CD14-positive monocyte (primary cell): ENCODE data around the gene OPALIN. TPM values are rescaled to one million over a fixed set of nuclear protein-coding genes. Genes with fewer than 3 reads are reported as not detected.

Experiments used
- DNase-seq, 3 donors: peaks; one replicate each; pipeline ENCODE4 v3.0.0-alpha.2; 2011 to 2022
- H2AFZ ChIP-seq: 2 replicates; pipeline ENCODE4 v1.6.0; 2012; ENCODE audit warnings: mild to moderate bottlenecking, low read depth, low read length, inconsistent platforms; ENCODE audit not compliant: insufficient read depth, poor library complexity, severe bottlenecking
- H3K27ac ChIP-seq, 2 donors: 1 replicate in 1 of 2; 2 replicates in 1 of 2; pipeline ENCODE4 v1.5.1; 2012 to 2013; ENCODE audit warnings: low read length in 2 of 2, control low read depth in 1 of 2, inconsistent platforms in 1 of 2, low read depth in 1 of 2, mild to moderate bottlenecking in 1 of 2
- H3K27me3 ChIP-seq, 2 donors: one replicate each; pipeline versions ENCODE4 v1.6.0 to v1.6.1; 2011 to 2013; ENCODE audit warnings: low read length in 2 of 2; ENCODE audit not compliant: control insufficient read depth in 2 of 2, insufficient read depth in 2 of 2
- H3K36me3 ChIP-seq, 2 donors: replicated peaks in 1 of 2; 1 replicate in 1 of 2; 2 replicates in 1 of 2; pipeline versions ENCODE4 v1.5.1 to v1.6.1; 2012 to 2013; ENCODE audit warnings: low read length in 2 of 2, control low read depth in 1 of 2, inconsistent platforms in 1 of 2, mild to moderate bottlenecking in 1 of 2; ENCODE audit not compliant: insufficient read depth in 2 of 2, control insufficient read depth in 1 of 2
- H3K4me1 ChIP-seq, 2 donors: 1 replicate in 1 of 2; 2 replicates in 1 of 2; pipeline versions ENCODE4 v1.5.1 to v1.6.1; 2012 to 2013; ENCODE audit warnings: low read length in 2 of 2, control low read depth in 1 of 2, inconsistent platforms in 1 of 2, mild to moderate bottlenecking in 1 of 2, moderate library complexity in 1 of 2; ENCODE audit not compliant: insufficient read depth in 2 of 2, control insufficient read depth in 1 of 2
- H3K4me2 ChIP-seq: replicated peaks from 2 replicates; pipeline ENCODE3; 2012; ENCODE audit warnings: low read length, moderate library complexity, mild to moderate bottlenecking; ENCODE audit not compliant: poor library complexity, severe bottlenecking; ENCODE audit errors: extremely low read depth
- H3K4me3 ChIP-seq, 3 experiments: fragments of 200-600 bp in 1 of 3; sonication (generic) in 1 of 3; replicated peaks in 1 of 3; 1 replicate in 2 of 3; 2 replicates in 1 of 3; pipeline ENCODE4 v1.5.1; 2011 to 2013; ENCODE audit warnings: low read length in 3 of 3, mild to moderate bottlenecking in 3 of 3, control low read depth in 2 of 3, low read depth in 2 of 3, inconsistent platforms in 1 of 3, moderate library complexity in 1 of 3
- H3K79me2 ChIP-seq: 2 replicates; pipeline ENCODE4 v1.6.0; 2012; ENCODE audit warnings: mild to moderate bottlenecking, control low read depth, inconsistent platforms, low read length, moderate library complexity; ENCODE audit not compliant: insufficient read depth
- H3K9ac ChIP-seq: 2 replicates; pipeline ENCODE4 v1.6.0; 2017; ENCODE audit warnings: low read length, mild to moderate bottlenecking; ENCODE audit not compliant: insufficient read depth, poor library complexity, severe bottlenecking
- H3K9me3 ChIP-seq, 2 donors: replicated peaks in 1 of 2; 1 replicate in 1 of 2; 2 replicates in 1 of 2; pipeline versions ENCODE4 v1.5.1 to v1.6.1; 2012 to 2013; ENCODE audit warnings: low read length in 2 of 2, control low read depth in 1 of 2; ENCODE audit not compliant: control insufficient read depth in 1 of 2, insufficient read depth in 1 of 2
- H4K20me1 ChIP-seq: 2 replicates; pipeline ENCODE4 v1.6.0; 2012; ENCODE audit warnings: mild to moderate bottlenecking, low read length, control low read depth, moderate library complexity; ENCODE audit not compliant: insufficient read depth
- H3K27ac Mint-ChIP-seq, 7 donors: one replicate each; pipeline ENCODE4 v1.8.0; 2020; ENCODE audit warnings: mild to moderate bottlenecking in 7 of 7, mixed read lengths in 7 of 7, moderate library complexity in 6 of 7, inconsistent platforms in 2 of 7
- H3K27me3 Mint-ChIP-seq, 3 donors: one replicate each; pipeline ENCODE4 v1.8.0; 2021 to 2022; ENCODE audit warnings: low read depth in 3 of 3, mild to moderate bottlenecking in 3 of 3, mixed read lengths in 3 of 3, moderate library complexity in 3 of 3, inconsistent platforms in 1 of 3
- H3K36me3 Mint-ChIP-seq, 2 donors: one replicate each; pipeline ENCODE4 v1.8.0; 2020; ENCODE audit warnings: mixed read lengths in 2 of 2, inconsistent platforms in 1 of 2, mild to moderate bottlenecking in 1 of 2
- H3K4me1 Mint-ChIP-seq: one replicate; pipeline ENCODE4 v1.8.0; 2020; ENCODE audit warnings: mild to moderate bottlenecking, mixed read lengths
- H3K4me3 Mint-ChIP-seq, 2 donors: one replicate each; pipeline ENCODE4 v1.8.0; 2020; ENCODE audit warnings: mild to moderate bottlenecking in 2 of 2, mixed read lengths in 2 of 2, moderate library complexity in 1 of 2
- H3K9me3 Mint-ChIP-seq, 7 donors: one replicate each; pipeline ENCODE4 v1.8.0; 2020 to 2022; ENCODE audit warnings: mixed read lengths in 7 of 7, mild to moderate bottlenecking in 6 of 7, moderate library complexity in 6 of 7, inconsistent platforms in 2 of 7
- WGBS: methylation state at CpG from one replicate; pipeline ENCODE4 v1.1.5; 2013; ENCODE audit warnings: missing lambda C conversion rate; ENCODE audit not compliant: insufficient coverage; 5-methylcytosine and 5-hydroxymethylcytosine counted together
- intact Hi-C, 2 donors: fragments of 100-400 bp; cut with micrococcal nuclease; formaldehyde crosslinking; loops; one replicate each; pipeline versions ENCODE4 v1.15.0 to v1.15.1; 2023
- polyA plus RNA-seq, 3 donors: library from polyadenylated mRNA; depleted of rRNA in 1 of 3; unstranded in 2 of 3; stranded (reverse) in 1 of 3; fragments of 300-500 nt in 2 of 3; fragments of >200 nt in 1 of 3; fragmentation: Illumina TruSeq in 2 of 3; gene quantifications; 1 replicate in 2 of 3; 2 replicates in 1 of 3; pipeline ENCODE4 v1.2.3, GENCODE V29; 2012 to 2021
- TF ChIP-seq, protein P1 (sequence below): fragments of 200-600 bp; IDR thresholded peaks from one replicate; pipeline ENCODE4 v1.8.0; 2022; ENCODE audit warnings: antibody characterized with exemption, mild to moderate bottlenecking

Gene OPALIN
- polyA plus RNA-seq, 3 donors = not detected

DNA sequence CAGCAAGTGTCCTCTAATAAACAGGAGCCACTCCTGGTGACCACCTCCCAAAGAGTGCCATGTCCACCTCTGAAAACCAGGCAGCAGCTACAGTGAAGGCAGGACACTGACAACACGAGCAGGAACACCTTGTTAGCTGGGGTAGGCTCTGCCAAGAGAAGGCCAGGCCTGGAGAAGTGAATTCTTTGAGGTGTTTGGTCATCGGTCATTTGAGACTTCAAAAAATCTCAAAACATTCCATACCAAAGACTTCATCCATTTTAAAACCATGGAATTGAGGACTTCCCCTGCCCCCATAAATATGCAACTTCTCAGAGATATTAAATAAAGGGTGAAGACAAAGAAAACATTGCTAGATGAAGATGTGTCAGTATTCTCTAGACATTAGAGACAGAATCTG lies 28.4 kb upstream of the OPALIN start:
- Histone ChIP-seq H3K79me2 (no peaks in the 10 kb centered on the region), H3K27me3 (peaks cover 0 to 6% of the 10 kb centered on the region in 2 donors), H3K4me3 (no peak overlapping the region), H3K4me1 (peaks cover under 1 to 2% of the 10 kb centered on the region in 2 donors), H3K4me2 (no peak overlapping the region), H3K27ac (no peak overlapping the region), H3K9me3 (no peaks in the 10 kb centered on the region), H3K36me3 (no peaks in the 10 kb centered on the region), H2AFZ (no peak overlapping the region), H3K9ac (no peak overlapping the region), H4K20me1 (no peaks in the 10 kb centered on the region)
- Mint-ChIP-seq H3K36me3 (no peaks in the 10 kb centered on the region), H3K4me3 (no peak overlapping the region), H3K9me3 (peaks cover 0 to 5% (median 0%) of the 10 kb centered on the region in 7 donors), H3K27ac (no peak overlapping the region), H3K4me1 (peaks cover 3% of the 10 kb centered on the region), H3K27me3 (peaks cover 6 to 26% (median 19%) of the 10 kb centered on the region in 3 donors)
- intact Hi-C loops = no loop called here
- WGBS = 60% methylated on average over 1 of the region's 2 CpGs
- DNase-seq = no peak
- TF ChIP-seq, protein P1, sequence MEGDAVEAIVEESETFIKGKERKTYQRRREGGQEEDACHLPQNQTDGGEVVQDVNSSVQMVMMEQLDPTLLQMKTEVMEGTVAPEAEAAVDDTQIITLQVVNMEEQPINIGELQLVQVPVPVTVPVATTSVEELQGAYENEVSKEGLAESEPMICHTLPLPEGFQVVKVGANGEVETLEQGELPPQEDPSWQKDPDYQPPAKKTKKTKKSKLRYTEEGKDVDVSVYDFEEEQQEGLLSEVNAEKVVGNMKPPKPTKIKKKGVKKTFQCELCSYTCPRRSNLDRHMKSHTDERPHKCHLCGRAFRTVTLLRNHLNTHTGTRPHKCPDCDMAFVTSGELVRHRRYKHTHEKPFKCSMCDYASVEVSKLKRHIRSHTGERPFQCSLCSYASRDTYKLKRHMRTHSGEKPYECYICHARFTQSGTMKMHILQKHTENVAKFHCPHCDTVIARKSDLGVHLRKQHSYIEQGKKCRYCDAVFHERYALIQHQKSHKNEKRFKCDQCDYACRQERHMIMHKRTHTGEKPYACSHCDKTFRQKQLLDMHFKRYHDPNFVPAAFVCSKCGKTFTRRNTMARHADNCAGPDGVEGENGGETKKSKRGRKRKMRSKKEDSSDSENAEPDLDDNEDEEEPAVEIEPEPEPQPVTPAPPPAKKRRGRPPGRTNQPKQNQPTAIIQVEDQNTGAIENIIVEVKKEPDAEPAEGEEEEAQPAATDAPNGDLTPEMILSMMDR = no peak

DNA sequence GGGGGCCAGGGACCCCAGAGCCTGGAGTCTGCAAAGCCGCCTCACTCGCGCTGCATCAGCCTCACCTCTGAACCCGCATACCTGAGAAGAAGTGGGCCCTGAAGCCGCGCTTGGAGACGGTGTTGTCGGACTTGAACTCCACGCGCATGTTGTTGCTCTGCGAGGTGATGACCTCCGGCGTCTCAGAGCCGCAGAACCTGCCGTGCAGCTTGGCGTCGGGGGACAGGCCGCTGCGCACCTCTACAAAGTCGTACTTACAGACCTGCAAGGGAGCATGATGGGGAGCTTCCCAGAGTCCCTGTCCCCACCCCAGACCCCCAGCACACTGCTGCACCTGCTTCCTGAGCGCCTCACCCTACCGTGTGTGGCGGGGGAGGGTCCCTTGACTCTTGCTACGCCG lies 25.7 kb upstream of the OPALIN start:
- Mint-ChIP-seq H3K27ac (no peak overlapping the region), H3K4me3 (no peak overlapping the region), H3K36me3 (no peaks in the 10 kb centered on the region), H3K9me3 (peaks cover 0 to 7% (median 0%) of the 10 kb centered on the region in 7 donors), H3K27me3 (peaks cover 4 to 23% (median 18%) of the 10 kb centered on the region in 3 donors), H3K4me1 (peaks cover 24% of the 10 kb centered on the region)
- Histone ChIP-seq H4K20me1 (no peaks in the 10 kb centered on the region), H3K36me3 (no peaks in the 10 kb centered on the region), H3K4me1 (peaks cover 23 to 26% of the 10 kb centered on the region in 2 donors), H3K4me3 (no peak overlapping the region), H3K27ac (no peak overlapping the region), H3K4me2 (no peak overlapping the region), H3K9ac (no peak overlapping the region), H2AFZ (no peak overlapping the region), H3K27me3 (peaks cover 0 to 4% of the 10 kb centered on the region in 2 donors), H3K9me3 (no peaks in the 10 kb centered on the region), H3K79me2 (no peaks in the 10 kb centered on the region)
- DNase-seq = no peak
- 89% methylated on average over 23 of the region's 25 CpGs for WGBS
- intact Hi-C loops = no loop called here
- TF ChIP-seq, protein P1 = no peak
